HG03139 (cell line): ENCODE measurements around the gene CAPN15.

ENCODE experiments used
- ATAC-seq: cut with Tn5 transposase; IDR thresholded peaks from one replicate; pipeline ENCODE4 v1.9.1; 2021; ENCODE audit not compliant: unreplicated experiment

The CAPN15 gene

DNA sequence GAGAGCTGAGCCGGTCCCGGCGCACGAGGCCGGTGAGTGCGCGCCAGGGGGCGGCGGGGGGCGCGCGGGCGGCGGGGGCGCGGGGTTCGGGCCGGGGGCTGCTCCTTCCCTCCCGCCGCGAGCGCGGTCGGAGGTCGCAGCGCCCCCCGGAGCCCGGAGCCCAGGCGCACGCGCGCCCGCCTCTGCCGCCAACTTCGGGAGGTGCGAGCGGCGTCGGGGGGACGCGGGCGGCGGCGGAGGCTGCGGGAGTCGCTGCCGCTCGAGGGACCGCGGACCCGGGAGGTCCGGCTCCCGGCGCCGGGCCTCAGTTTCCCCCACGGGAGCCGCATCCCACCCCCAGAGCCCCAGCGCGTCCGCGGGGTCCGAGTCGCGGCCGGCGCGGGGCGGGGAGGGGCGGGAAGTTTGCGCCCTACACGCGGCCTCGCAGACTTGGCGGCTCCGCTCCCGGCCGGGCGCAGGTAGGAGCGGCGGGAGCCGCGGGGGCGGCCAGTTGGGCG, 32.7 kb downstream of the CAPN15 start, which contains the start of gene PRR35:
TSS of gene PRR35 (plus strand) at position 191 of the 497 bp plus-strand sequence. CDS start 2,901 bp downstream, outside the sequence.
- ATAC-seq: no peak

DNA sequence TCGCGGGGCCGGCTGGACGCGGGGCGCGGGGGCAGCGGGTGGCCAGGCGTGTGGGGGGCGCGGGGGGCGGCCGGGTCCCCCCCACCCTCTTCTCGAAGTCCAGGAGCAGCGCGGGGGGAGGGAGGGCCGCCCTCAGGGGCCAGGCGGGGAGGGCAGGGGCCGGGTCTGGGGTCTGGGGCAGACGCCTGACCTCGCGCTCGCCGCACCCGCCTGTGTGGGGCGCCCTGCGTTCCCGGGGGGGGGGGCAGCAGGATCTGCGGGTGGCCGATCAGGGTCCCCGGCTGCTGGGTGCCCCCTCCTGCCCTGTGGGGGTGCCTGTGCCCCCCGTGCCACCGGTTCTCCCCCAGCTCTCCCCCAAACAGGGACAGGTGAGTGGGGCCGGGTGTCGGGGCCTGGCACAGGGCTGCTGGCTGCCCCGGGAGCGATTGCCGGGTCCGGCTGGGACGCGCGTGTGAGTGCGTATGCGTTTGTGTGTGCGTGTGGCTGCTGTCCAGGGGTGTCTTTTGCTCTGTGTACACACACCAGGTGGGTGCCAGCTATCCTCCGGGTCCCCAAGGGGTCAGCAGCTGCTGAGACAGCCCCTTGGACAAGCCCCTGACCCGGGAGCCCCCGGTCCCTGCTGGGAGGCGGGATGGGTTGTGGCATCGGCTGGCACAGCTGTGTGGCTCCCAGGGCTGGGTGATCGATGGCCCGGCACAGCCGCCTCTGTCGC, 33.3 kb downstream of the CAPN15 start:
- ATAC-seq: no peak

DNA sequence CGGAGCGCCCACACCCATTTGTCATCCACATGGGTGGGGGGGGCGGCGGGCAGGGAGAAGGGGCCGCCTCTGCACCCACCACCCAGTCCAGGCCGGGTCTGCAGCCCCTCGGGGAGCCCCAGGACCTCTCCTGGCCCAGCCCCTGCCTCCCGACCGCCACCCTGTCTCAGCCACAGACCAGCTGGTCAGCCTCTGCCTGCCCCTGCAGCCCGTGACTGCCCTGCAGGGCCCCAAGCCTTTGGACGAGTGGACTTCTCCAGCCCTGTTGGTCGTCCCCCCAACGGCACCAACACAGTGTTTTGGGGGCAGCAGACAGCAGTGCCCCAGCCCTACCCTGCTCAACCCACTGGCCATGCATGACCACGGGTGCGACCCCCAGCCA, 33.9 kb downstream of the CAPN15 start:
- no peak for ATAC-seq

DNA sequence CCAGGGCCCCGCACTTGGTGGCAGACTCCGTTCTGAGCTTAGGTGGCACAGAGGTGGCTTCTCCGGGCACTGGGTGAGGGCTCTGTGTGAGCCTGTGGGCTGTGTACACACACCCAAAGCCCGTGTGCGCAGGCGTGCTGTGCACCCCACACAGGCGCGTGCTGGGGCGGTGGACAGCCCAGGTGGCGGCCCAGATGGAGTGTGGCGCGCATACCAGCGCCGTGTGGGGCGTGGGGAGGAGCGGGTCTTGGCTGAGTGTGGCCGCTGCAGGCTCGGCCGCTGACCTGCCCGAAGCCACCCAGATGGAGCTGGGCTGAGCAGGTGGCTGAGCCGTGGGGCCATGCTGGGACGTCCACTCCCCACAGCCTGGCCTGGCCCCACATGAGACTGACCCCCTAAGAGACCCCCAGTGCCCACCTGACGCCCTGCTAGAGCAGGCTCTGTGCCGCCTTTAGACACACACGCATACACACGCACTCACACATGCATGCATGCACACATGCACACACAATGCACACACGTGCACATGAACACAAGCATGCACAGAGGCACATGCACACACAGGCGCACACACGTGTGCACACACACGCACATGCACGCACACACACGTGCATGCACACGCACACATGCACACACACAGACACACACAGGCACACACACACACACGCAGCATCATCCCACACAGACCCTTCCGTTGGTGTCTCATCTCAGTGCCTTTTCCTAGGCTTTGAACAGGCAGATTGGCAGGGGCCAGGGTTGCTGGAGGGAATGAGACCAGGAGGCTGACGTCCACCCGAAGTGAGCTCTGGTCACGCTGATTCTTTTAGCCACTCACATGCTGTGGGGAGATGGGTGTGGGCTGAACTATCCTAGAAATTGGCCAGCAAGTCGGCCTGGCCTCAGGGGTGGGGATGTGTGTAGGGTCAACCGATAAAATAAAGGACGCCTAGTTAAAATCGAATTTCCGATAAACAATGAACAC, 34.7 kb downstream of the CAPN15 start:
- ATAC-seq: no peak

DNA sequence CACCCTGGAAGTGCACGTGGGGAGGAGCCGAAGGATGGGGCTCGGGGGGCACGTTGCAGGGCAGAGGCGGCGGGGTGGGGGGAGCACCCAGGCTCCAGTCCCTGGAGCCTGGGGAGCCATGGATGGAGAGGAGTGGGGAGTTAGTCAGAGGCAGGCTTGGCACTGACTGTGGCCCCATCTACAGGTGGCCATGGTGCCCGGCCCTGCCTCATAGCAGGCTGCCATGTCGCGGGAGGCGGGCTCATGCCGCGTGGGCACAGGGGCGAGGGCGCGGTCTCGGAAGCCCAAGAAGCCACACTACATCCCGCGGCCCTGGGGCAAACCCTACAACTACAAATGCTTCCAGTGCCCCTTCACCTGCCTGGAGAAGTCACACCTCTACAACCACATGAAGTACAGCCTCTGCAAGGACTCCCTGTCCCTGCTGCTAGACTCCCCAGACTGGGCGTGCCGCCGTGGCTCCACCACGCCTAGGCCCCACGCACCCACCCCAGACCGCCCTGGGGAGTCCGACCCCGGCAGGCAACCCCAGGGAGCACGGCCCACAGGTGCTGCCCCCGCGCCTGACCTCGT, 35.6 kb downstream of the CAPN15 start:
- no peak for ATAC-seq

DNA sequence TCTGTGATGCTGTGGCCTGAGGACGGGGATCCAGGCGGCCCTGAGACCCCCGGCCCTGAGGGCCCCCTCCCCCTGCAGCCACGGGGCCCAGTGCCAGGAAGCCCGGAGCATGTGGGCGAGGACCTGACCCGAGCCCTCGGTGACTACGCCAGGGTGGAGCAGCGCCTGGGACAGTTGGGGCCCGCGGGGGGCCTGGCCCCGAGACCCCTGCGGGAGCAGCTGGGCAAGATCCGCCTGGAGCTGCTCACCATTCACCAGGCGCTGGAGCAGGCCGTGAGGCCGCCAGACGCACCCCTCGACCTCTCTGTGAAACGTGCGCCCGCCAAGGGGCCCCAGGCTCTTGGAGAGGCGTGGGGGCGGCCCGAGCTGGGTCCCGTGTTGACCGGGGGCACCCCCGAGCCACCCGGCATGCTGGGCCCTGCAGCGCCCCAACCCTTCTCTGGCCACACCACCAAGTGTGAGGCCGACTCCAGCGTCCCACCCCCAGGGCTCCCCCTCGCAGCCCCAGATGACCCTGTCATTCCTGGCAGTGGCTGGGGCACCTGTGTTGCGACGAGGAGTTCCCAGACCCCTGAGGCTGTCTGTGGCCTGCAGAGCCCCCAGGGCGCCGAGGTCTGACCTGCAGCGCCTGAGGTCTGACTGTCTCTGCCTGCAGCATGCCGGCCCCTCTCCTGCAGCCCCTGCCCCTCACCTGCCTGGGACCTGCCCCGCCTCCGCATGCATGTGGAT, 37.3 kb downstream of the CAPN15 start:
- ATAC-seq: no peak

DNA sequence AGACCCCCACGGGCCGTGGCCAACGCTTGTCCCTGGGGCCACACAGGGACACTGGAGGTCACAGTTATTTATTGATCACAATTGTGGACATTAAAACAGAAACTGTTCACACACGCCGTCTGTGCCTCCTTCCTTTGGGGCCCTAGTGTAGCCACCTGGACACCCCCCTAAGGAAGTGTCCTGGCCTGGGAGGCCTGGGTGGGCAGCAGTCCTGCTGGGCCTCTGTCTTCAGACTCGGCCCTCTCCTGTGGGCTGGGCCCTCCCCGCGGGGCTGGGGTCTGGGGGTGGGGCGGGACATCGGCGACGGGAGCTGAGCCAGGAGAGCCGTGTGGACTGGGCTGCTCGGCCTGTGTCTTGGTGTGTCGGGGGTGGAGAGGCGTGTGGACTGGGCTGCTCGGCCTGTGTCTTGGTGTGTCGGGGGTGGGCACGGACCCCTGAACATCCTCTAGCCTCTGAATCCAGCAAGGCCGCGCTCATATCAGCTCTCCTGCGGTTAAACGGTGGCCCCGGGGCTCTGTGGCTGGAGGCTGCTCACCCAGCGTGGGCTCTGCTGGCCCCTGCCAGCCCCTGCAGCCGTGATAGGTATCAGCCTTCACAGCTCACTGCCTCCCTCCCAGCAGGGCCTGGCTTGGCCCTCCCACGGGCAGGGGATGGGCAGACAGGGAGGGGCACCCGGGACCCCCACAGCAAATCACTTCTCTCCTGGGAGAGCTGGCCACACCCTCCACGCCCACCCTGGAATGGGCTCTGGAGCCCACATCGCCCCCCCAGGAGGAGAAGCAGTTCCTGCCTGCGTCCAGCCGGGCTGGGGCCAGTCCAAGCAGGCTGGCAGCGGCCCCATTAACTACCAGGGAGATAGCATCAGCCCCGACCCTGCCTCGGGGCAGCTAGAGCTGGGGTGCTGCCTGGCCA, 38.2 kb downstream of the CAPN15 start:
- no peak for ATAC-seq

DNA sequence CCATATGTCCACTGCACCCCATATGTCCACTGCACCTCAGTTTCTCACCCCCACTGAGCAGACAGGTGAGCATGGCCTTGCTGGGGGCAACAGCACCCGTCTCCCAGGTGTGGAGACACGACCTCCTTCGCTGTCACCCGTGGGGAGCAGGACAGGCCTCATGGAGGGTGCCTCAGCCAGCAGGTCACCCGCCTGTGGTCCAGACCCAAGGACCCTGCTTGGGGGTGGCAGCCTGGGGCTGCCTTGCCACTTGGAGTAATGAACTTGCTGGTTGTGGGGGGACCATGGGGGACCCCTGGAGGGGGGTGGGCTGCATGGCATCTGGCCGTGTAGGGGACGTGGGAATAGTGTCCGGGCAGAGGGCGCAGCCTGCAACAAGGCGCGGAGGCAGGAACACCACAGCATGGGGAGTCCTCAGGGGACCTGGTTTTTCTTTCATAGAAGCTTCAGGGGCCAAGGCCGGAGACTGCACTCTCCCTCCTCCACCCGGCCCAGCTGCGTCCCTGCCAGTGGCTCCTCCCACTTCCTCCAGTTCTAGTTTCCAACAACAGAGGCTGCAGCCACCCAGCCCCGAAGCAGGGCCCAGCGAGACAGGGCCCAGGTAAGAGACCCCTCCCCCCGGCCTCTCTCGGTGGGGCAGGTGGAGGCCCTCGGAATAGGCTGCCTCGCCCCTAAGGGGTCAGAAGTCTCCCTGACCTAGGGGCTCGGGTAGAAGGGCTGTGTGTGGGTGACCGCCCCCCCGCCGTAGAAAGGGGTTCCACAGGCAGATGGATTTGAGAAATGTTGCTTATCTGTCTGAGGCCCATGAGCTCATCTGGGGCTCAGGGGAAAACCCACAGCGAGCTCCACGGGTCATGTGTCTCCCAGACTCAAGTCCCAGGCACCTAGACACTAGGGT, 39.2 kb downstream of the CAPN15 start, which contains the start of gene NHLRC4:
TSS of gene NHLRC4 (plus strand) at position 531 of the 898 bp plus-strand sequence. CDS start 1,043 bp downstream, outside the sequence.
- ATAC-seq: peak; percentile 42

DNA sequence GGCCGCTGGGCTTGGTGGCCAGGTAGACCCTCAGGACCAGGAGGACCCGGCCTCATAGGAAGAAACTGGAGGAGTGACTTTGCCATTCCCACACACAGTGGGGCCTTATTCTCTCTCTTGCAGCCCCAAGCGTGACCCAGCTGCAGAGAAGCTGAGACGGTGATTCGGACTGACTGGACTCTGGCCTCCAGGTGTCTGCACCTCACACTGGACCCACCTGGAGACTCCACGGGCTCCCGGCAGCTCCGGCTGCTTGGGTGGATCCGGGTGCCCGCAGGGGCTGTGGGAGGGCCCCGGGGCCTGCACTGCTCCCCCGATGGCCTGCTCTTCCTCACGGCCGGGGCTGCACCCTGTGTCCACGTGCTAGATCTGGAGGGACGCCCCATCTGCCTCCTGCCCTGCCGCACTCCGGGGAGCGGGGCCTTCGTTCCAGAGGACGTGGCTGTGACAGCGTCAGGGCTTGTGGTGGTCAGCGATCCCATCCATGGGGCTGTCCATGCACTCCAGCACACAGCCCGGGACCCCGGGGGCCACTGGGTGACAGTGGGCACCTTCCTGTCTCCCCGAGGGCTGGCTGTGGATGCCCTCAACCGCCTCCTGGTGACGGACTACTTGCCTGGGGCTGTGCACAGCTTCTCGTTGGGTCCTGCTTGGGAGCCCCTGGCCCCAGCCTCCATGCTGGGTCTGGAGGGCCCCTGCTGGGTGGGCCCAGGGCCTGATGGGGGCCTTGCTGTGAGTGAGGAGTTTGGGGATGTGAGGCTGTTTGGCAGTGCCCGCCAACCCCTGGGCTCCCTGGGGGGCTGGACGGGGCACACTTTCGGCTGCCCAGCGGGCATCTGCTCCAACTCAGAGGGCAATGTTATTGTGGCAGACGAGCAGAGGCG, 40.1 kb downstream of the CAPN15 start:
- ATAC-seq: no peak

DNA sequence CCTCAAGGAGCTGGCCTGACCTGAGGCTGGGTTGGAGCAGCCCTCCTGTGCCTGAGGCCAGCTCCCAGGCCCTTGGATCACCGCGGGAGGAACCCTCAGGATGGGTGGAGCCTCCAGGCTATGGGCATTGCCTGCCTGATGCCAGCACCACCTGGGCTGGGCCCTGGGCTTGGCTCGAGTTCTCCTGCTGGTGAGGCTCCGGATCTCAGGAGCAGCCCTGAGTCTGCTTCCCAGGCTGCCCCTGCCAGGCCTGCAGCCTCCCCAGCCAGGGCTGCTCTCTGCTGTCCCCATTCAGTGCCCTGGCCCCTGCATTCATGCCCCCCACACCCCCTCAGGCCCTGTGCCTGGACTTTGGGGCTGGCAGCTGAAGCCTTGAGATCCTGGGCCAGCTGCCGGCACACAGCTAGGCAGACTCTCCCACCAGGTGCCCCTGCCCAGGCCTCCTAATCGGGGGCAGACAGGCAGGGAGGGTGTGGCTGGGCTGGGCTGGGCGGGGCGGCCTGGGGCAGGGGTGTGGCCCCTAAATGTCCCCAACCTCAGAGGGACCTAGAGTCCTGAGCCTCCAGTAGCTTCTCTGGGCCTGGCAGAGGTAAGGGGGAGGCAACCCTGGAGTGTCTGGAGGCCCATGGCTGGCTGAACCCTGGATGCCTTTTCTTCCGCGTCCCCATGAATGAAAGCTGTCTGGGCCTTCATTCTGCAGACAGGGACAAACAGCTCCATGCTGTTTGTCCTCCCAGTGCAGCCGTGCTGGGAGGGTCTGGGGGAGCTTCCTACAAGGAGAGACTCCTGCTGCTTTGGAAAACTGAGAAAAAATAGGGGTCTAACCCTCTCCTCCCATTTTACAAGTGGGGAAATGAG, 41.1 kb downstream of the CAPN15 start:
- no peak for ATAC-seq

DNA sequence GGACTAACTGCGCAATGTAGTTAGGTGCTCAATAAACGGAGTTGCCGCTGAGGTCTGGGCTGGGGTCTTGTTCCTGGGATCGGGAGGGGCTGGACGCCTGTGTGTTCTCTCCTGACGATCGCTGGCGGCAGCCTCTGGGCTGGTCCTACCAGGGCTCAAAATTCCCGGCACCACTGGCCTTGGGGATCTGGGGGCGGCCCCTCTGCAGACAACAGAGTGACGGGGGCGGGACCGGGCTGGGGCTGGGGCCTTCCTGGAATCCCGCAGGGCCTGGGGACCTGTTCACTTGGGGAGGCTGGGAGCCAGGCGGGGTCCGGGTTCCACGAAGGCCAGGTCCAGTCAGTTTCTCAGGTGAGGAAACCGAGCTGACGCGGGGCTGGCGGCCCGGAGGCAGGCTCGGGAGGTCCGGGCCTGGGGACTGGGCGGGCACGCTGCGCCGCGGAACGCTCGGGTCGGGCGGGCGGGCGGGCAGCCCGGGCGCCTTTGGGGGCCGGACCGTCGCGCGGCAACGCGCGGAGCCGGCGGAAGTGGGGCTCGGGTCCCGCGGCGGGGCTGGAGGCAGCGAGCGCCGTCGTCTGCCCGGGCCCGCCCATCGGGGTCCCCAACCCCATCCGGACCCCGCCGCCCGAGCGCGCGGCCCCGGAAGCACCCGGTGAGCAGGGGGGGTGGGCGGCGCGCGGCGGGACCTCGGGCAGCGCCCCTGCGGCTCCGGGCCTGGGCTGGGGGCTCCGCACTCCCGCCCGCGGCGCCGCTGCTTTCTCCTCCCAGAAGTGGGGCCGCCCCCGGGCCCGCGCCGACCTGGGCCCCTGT, 42.1 kb downstream of the CAPN15 start, which contains the start of gene PIGQ:
TSS of gene PIGQ (plus strand) at position 524 of the 810 bp plus-strand sequence. CDS start 4,107 bp downstream, outside the sequence.
- ATAC-seq: peak; percentile 43

DNA sequence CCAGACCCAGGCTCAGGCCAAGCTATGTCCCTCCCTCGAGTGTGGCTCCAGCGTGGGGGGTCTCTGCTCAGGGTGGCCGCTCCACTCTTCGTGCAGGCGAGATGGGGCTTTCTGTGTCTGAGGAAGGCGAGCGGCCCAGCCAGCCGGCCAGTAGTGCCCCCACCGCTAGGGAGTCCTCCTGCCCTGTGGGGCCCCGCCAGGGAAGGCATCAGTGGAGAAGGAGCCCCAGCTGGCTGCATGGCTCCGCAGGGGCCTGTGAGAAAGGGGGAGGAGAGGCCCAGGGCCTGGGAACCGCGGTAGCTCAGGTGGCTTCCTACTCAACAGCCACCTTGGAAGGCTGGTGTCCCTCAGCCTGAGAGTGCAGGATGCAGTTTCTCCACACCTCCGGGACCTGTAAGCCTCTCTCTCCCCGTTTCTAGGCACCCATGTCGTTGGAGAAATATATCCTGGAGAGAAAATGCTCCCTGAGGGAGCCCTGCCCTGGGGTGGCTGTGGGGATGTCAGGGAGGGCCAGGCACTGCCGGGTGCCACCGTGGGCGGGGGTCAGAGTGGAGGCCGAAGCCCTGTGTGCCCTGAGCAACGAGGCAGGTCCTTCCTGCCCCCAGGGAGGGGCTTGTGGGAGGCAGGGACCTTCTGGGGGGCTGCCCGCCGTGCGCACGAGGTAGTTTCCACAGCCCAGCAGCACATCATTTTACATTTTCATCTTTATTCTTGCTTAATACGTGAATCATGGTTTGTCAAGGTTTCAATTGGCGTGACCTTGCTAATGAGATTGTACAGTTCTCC, 45.5 kb downstream of the CAPN15 start:
- ATAC-seq: no peak

DNA sequence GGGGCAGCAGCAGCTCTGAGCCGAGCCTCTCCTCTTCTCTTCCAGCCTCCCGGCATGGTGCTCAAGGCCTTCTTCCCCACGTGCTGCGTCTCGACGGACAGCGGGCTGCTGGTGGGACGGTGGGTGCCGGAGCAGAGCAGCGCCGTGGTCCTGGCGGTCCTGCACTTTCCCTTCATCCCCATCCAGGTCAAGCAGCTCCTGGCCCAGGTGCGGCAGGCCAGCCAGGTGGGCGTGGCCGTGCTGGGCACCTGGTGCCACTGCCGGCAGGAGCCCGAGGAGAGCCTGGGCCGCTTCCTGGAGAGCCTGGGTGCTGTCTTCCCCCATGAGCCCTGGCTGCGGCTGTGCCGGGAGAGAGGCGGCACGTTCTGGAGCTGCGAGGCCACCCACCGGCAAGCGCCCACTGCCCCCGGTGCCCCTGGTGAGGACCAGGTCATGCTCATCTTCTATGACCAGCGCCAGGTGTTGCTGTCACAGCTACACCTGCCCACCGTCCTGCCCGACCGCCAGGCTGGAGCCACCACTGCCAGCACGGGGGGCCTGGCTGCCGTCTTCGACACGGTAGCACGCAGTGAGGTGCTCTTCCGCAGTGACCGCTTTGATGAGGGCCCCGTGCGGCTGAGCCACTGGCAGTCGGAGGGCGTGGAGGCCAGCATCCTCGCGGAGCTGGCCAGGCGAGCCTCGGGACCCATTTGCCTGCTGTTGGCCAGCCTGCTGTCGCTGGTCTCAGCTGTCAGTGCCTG, 46.7 kb downstream of the CAPN15 start:
- ATAC-seq: no peak
